Smooth muscle cell (in vitro differentiated cells): ENCODE data around the gene DMXL2. TPM values are rescaled to one million over a fixed set of nuclear protein-coding genes. Genes with fewer than 3 reads are reported as not detected.

Experiments used
- DNase-seq: peaks from one replicate; lab custom pipeline; 2025; ENCODE audit not compliant: unreplicated experiment; lab: John Stamatoyannopoulos, UW
- H2AFZ ChIP-seq: fragments of 200-600 bp; sonication (generic); 2 replicates; pipeline ENCODE4 v1.6.0; 2016; ENCODE audit warnings: antibody characterized with exemption, low read depth, mild to moderate bottlenecking
- H3F3A ChIP-seq: fragments of 200-600 bp; sonication (generic); 2 replicates; pipeline ENCODE4 v1.6.0; 2017; ENCODE audit warnings: antibody characterized with exemption, low read depth
- H3K27ac ChIP-seq: fragments of 200-600 bp; sonication (generic); 2 replicates; pipeline ENCODE4 v1.5.1; 2016; ENCODE audit warnings: low read depth, mild to moderate bottlenecking
- H3K27me3 ChIP-seq: fragments of 200-600 bp; sonication (generic); 2 replicates; pipeline ENCODE4 v1.6.1; 2016; ENCODE audit warnings: low read depth, mild to moderate bottlenecking
- H3K36me3 ChIP-seq: fragments of 200-600 bp; sonication (generic); 2 replicates; pipeline ENCODE4 v1.5.1; 2016; ENCODE audit warnings: low read depth
- H3K4me1 ChIP-seq: fragments of 200-600 bp; sonication (generic); 2 replicates; pipeline ENCODE4 v1.5.1; 2016; ENCODE audit warnings: low read depth
- H3K4me2 ChIP-seq: fragments of 200-600 bp; sonication (generic); 2 replicates; pipeline ENCODE4 v1.6.0; 2016; ENCODE audit warnings: mild to moderate bottlenecking
- H3K4me3 ChIP-seq: fragments of 200-600 bp; sonication (generic); 2 replicates; pipeline ENCODE4 v1.5.1; 2016; ENCODE audit warnings: mild to moderate bottlenecking
- H3K79me2 ChIP-seq: fragments of 200-600 bp; sonication (generic); 2 replicates; pipeline ENCODE4 v1.6.0; 2016; ENCODE audit warnings: low read depth, mild to moderate bottlenecking
- H3K9ac ChIP-seq: fragments of 200-600 bp; sonication (generic); 2 replicates; pipeline ENCODE4 v1.6.0; 2016; ENCODE audit warnings: low read depth
- H3K9me3 ChIP-seq: fragments of 200-600 bp; sonication (generic); replicated peaks from 2 replicates; pipeline ENCODE4 v1.5.1; 2016; ENCODE audit warnings: low read depth
- H4K20me1 ChIP-seq: fragments of 200-600 bp; sonication (generic); 2 replicates; pipeline ENCODE4 v1.6.0; 2016; ENCODE audit warnings: low read depth
- WGBS: methylation state at CpG from one replicate; pipeline ENCODE4 v1.1.7; 2016; ENCODE audit warnings: low lambda C conversion rate; 5-methylcytosine and 5-hydroxymethylcytosine counted together
- polyA plus RNA-seq: library from polyadenylated mRNA; unstranded; fragments of >200 nt; fragmentation: Nextera tagmentation; extraction: Ambion mirVana; gene quantifications from 2 replicates; pipeline ENCODE4 v1.2.1, GENCODE V29; 2016
- total RNA-seq: library from RNA; depleted of rRNA; stranded (reverse); fragments of >200 nt; gene quantifications from 2 replicates; pipeline ENCODE4 v1.2.3, GENCODE V29; 2014
- TF ChIP-seq, protein P1 (sequence below): fragments of 200-600 bp; sonication (generic); IDR thresholded peaks from 2 replicates; pipeline ENCODE4 v1.5.1; 2017; ENCODE audit warnings: borderline replicate concordance, mild to moderate bottlenecking, antibody characterized with exemption; ENCODE audit not compliant: insufficient read depth, poor library complexity, severe bottlenecking

DMXL2 gene
- total and polyA plus RNA-seq, 2 experiments from 2014 or later, result 9.3 to 57.8 TPM

DNA sequence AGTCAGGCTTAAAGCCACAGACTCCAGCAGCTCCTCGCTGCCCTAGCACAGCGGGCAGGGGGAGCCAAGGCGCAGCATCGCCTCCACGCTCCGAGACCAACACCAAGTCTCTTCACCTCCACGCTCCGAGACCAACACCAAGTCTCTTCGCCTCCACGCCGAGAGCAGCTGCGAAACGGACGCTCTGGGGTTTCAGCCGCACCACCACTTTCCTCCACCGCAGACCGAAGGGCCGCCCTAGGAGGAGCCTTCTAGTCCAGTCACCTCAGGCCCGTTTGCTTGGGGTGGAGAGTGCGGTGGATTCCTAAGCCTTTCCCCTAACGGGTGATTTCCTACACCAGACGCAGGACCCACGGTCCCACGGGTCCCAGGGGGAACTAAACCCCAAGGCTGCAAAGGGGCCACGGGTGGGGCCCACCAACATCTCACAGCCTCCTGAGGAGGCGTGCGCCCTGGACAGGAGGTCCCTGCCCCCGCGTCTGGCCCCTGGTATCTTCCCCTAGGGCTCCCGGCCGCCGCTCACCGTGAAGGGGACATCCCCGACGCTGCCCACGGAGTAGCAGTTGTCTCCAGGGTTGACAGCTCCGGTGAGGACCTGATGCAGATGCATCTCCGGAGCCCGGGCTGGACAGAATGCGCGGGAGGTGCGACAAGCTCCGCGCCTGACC lies 501 bp downstream of the DMXL2 start:
- 1% methylated on average over 44 of the region's 44 CpGs for WGBS

DNA sequence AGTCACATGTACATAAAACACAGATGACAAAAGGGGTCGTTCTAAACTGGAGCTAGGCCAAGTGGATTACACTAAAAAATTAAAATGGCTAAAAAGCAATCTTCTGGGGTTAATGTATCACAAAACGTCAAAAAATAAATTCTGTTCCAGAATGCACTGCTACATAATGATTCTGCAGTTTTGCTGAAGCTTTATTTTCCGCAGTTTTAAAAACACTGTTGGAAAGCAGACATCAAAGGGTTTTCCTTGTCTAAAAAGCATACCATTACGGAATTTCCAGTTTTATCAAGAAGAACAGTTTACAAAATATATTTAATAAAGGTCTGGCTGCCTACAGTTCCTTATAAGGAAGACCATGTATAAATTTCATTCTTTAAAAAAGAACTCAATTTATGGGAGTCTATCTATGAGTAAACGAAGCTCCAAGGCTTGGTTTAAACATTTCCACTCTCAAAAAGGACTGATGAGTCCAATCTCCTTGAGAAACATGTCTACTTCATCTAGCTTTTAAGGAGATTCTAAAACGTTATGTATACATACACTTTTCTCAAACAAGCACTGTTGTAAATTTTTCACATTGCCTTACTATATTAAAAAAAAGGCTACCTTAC lies 1.3 kb downstream of the DMXL2 start:
- no peak for DNase-seq
- H3K79me2 ChIP-seq, result peaks cover 48% of the 10 kb centered on the region
- 49% methylated on average over 6 of the region's 6 CpGs for WGBS
- no peaks in the 10 kb centered on the region for H3K27me3 ChIP-seq
- peaks cover 12% of the 10 kb centered on the region for H3K4me1 ChIP-seq
- peak overlapping the region; percentile 61 for H3K9ac ChIP-seq
- peaks cover 3% of the 10 kb centered on the region for H3F3A ChIP-seq
- peak overlapping the region; percentile 76 for H3K4me3 ChIP-seq
- H3K4me2 ChIP-seq, result peak overlapping the region; percentile 90
- peaks cover 13% of the 10 kb centered on the region for H4K20me1 ChIP-seq
- H3K27ac ChIP-seq, result peak overlapping the region; percentile 50
- H3K9me3 ChIP-seq, result no peaks in the 10 kb centered on the region
- no peaks in the 10 kb centered on the region for H3K36me3 ChIP-seq
- H2AFZ ChIP-seq, result peak overlapping the region; percentile 95
- TF ChIP-seq, protein P1, sequence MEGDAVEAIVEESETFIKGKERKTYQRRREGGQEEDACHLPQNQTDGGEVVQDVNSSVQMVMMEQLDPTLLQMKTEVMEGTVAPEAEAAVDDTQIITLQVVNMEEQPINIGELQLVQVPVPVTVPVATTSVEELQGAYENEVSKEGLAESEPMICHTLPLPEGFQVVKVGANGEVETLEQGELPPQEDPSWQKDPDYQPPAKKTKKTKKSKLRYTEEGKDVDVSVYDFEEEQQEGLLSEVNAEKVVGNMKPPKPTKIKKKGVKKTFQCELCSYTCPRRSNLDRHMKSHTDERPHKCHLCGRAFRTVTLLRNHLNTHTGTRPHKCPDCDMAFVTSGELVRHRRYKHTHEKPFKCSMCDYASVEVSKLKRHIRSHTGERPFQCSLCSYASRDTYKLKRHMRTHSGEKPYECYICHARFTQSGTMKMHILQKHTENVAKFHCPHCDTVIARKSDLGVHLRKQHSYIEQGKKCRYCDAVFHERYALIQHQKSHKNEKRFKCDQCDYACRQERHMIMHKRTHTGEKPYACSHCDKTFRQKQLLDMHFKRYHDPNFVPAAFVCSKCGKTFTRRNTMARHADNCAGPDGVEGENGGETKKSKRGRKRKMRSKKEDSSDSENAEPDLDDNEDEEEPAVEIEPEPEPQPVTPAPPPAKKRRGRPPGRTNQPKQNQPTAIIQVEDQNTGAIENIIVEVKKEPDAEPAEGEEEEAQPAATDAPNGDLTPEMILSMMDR, result no peak

More for the DNA sequence above, 501 bp downstream of the DMXL2 start:
- H3K4me2 ChIP-seq, result peak overlapping the region; percentile 90
- peak overlapping the region; percentile 50 for H3K27ac ChIP-seq
- H3K27me3 ChIP-seq, result no peaks in the 10 kb centered on the region
- peak overlapping the region; percentile 61 for H3K9ac ChIP-seq
- H2AFZ ChIP-seq, result peak overlapping the region; percentile 95
- H3F3A ChIP-seq, result peaks cover 3% of the 10 kb centered on the region
- peaks cover 12% of the 10 kb centered on the region for H3K4me1 ChIP-seq
- H3K36me3 ChIP-seq, result no peaks in the 10 kb centered on the region
- TF ChIP-seq, protein P1, result no peak
- no peaks in the 10 kb centered on the region for H3K9me3 ChIP-seq
- DNase-seq, result peak; percentile 53
- H3K4me3 ChIP-seq, result peak overlapping the region; percentile 76
- H4K20me1 ChIP-seq, result peaks cover 13% of the 10 kb centered on the region
- peaks cover 42% of the 10 kb centered on the region for H3K79me2 ChIP-seq

DNA sequence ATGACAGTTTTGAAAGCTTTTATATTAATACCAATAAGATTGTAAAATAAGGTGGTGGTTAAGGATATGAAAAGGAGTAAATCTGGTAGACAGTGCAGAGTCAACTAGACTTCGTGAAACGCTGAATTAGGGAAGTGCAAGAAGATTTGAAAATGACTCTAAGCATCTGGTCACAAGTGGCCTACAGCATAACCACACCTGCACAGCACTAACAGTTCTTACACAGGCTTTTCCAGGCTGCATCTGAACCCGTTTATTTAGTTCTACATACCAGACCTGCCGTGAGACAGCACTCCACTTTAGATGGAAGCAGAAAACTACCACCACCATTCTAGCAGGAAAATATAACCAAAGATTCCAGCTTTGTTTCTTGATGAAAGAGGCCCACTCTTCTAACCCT lies 1.9 kb downstream of the DMXL2 start:
- Histone ChIP-seq H3K4me2 (peak overlapping the region; percentile 90), H2AFZ (peak overlapping the region; percentile 95), H3K9ac (no peak overlapping the region)

More for the DNA sequence above, 1.9 kb downstream of the DMXL2 start:
- TF ChIP-seq, protein P1, result no peak
- Histone ChIP-seq H3K9me3 (no peaks in the 10 kb centered on the region), H3K79me2 (peaks cover 54% of the 10 kb centered on the region), H3F3A (peaks cover 3% of the 10 kb centered on the region), H3K27ac (no peak overlapping the region), H3K27me3 (no peaks in the 10 kb centered on the region), H4K20me1 (peaks cover 13% of the 10 kb centered on the region), H3K36me3 (no peaks in the 10 kb centered on the region), H3K4me3 (peak overlapping the region; percentile 76), H3K4me1 (peaks cover 12% of the 10 kb centered on the region)
- WGBS, result 72% methylated on average over 4 of the region's 4 CpGs
- DNase-seq, result no peak
